HL-60/S4 treated with retinoic acid at 250 ng/mL for 4 days and 3 days (cell line): ENCODE measurements around the gene PLEKHA5.
"Not testable (repeated sequence)": the region's sequence is repeated elsewhere in the genome, so short reads cannot be mapped to it uniquely, and the experiment has no call there.

Experiments
- in situ Hi-C: fragments of 300-500 bp; cut with MboI; formaldehyde crosslinking; loops from 2 replicates; pipeline ENCODE4 v1.7.0; 2022; ENCODE audit warnings: low sequenced_read_pairs

Gene PLEKHA5, protein sequence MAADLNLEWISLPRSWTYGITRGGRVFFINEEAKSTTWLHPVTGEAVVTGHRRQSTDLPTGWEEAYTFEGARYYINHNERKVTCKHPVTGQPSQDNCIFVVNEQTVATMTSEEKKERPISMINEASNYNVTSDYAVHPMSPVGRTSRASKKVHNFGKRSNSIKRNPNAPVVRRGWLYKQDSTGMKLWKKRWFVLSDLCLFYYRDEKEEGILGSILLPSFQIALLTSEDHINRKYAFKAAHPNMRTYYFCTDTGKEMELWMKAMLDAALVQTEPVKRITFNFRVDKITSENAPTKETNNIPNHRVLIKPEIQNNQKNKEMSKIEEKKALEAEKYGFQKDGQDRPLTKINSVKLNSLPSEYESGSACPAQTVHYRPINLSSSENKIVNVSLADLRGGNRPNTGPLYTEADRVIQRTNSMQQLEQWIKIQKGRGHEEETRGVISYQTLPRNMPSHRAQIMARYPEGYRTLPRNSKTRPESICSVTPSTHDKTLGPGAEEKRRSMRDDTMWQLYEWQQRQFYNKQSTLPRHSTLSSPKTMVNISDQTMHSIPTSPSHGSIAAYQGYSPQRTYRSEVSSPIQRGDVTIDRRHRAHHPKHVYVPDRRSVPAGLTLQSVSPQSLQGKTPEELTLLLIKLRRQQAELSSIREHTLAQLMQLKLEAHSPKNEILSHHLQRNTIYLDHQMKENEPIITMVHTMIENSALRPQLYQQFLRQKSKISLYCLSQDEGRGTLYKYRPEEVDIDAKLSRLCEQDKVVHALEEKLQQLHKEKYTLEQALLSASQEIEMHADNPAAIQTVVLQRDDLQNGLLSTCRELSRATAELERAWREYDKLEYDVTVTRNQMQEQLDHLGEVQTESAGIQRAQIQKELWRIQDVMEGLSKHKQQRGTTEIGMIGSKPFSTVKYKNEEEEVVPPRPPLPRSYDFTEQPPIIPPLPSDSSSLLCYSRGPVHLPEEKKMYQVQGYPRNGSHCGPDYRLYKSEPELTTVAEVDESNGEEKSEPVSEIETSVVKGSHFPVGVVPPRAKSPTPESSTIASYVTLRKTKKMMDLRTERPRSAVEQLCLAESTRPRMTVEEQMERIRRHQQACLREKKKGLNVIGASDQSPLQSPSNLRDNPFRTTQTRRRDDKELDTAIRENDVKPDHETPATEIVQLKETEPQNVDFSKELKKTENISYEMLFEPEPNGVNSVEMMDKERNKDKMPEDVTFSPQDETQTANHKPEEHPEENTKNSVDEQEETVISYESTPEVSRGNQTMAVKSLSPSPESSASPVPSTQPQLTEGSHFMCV

DNA sequence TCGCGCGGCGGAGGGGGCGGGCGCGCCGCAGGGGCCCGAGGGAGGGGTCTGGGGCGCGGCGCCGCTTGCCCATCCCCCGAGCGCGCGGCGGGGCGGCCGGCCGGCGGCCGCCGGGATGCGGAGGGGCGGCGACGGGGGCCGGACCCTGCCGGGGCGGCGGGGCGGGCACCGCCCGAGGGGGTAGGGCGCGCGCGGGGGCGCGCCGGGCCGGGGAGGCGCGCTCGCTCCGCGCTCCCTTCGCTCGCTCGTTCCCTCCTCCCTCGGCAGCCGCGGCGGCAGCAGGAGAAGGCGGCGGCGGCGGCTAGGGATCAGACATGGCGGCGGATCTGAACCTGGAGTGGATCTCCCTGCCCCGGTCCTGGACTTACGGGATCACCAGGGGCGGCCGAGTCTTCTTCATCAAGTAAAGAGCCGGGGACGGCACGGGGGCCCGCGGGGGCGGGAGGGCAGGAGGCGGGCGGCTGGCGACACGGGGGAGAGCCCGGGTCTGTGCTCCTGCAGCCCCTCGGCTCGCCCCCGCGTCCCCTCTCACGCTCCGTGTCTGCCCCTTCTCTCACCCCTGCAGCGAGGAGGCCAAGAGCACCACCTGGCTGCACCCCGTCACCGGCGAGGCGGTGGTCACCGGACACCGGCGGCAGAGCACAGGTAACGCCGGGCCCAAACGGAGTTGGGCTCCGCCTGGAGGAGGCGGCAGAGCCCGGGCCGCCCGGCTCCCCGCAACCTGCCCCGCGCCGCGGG lies at the start of gene PLEKHA5:
Gene PLEKHA5, plus strand, starts transcription at position 248 of the 738 bp plus-strand sequence. Its CDS starts 67 bp downstream, at position 315.
- in situ Hi-C loops: no loop called here

DNA sequence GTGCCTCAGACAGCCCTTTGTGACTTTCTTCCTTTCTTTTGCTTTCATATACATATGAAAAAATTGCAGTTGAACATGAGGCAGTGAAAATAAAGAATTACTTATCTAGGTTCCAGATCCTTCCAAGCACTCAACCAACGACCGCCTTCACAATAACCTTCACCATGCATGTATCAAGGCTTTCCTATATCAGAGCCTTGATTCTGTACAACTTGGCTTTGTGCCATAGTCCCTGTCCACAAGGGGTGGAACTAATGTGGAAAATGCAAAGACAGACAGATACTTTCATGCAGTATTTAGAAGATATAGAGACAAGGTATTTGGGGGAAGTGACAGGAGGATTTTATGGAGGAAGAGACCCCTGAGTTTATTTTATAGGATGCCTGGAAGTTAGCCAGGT lies 48.6 kb upstream of the PLEKHA5 start:
- in situ Hi-C loops: no loop called here

DNA sequence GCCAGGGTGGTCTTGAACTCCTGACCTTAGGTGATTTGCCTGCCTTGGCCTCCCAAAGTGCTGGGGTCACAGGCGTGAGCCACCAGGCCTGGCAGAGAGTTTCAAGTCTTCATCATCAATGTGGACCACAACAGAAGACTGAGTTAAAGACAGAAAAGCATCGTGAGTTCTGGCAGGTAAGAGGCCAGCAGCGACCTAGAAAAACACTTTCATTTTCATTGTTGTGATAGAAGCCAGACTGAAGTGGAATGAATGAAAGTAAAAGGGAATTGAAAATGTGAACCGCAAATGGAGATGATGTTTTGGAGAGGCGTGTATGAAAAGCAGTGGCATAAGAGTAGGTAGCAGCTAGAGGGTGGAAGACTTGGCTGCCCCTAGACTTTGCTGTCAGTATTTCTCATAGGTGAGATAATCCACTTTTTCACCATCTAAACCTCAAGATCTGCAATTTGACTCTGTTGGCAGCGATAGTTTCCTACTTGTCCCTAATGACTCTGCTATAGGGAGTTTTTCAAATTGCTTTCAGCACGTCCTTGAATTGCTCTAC lies 47.1 kb upstream of the PLEKHA5 start:
- in situ Hi-C loops: no loop called here

DNA sequence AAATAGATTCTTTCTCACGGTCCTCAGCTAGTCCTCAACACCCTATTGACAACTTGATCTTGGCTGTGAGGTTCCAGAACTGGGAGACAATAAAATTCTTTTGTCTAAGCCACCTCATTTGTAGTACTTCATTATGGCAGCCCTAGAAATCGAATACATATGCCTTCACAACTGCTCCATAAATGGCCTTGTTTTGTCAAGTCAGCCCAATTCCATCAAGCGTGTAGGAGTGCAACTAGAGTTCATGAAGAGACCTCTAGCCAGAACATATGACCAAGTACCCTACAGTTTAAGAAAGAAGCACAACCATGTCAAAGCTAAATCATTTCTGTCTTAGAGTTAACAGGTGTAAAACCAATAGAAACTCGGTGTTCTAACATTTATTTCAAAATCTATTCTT lies 45.0 kb upstream of the PLEKHA5 start:
- in situ Hi-C loops: no loop called here

DNA sequence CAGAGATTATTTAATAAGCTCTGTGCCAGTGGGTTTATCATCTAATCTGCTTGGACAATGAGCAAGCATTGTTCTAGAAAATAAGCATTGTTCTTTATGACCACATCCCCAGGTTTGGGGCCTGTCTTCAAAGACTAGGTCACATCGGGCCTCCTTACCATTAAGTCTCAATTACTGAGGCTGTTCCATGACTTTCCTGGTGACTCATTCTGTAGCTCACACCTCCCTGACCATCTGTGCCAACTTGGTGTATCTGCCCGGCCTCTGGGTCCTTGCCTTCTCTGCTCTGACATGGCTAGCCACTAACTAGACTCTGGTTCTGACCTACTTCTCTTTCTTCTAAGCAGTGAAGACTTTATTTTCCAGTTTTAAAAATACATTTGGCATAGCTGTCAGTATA lies 44.4 kb upstream of the PLEKHA5 start:
- in situ Hi-C loops: no loop called here

DNA sequence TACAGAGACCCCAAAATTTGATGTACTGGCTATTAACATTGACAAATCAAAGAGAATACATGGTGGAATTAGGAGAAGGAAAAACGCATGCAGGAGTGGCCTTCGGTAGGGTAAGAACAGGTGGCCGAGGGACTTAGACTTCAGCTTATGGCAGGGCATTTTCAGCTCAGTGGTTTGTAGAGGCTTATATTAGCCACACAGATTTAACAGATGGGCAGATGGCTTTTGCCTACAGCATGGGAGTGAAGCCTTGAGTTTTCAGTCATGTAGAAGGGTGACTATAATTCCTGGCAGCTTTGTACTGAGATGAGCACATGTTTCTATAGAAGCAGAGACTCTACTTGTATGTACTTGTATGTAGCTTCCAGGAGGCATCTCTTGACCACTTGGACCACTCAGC lies 40.9 kb upstream of the PLEKHA5 start:
- in situ Hi-C loops: no loop called here

DNA sequence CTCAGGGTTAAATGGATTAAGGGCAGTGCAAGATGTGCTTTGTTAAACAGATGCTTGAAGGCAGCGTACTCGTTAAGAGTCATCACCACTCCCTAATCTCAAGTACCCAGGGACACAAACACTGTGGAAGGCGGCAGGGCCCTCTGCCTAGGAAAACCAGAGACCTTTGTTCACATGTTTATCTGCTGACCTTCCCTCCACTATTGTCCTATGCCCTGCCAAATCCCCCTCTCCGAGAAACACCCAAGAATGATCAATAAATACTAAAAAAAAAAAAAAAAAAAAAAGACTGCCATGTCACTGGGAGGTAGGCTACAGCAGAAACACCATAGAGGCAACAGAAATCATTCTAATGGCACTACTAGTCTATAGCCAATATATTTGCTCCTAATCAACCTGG lies 37.1 kb upstream of the PLEKHA5 start:
- in situ Hi-C loops: not testable (repeated sequence)

DNA sequence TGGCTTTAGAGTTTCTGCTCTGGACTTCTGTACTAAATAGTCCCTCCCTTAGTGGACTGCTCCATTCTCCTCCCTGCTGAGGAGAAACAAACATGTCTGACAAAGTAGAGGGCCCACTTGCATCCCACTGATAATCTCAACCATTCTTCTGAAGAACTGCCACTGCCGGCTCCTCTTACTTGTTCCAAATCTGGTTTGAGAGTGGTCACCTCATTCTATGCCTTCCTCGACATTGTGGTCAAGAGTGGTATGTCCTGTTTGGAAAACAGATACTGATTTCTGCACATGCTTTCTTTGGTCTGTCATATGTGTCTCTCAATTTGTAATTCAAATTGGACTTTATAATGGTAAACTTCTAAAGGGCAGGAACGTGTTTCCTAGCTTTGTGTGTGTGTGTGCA lies 36.3 kb upstream of the PLEKHA5 start:
- in situ Hi-C loops: no loop called here

DNA sequence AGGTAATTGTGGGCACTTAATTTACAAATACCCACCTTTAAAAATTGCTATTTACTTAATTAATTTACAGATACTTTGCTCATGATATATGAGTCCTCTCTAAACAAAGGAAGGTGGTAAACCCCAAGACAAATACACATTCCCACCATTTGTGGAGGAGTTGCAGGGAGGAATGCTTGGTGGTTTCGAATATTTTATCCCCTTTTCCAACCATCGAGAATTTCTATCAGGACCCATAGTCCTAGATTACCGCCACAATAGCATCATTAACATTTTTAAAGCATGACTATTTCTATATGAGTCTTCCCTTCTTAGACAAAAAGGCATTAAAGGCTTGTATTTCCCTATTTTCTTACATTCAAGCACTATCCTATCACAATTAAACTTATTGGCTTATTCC lies 34.2 kb upstream of the PLEKHA5 start:
- in situ Hi-C loops: no loop called here

DNA sequence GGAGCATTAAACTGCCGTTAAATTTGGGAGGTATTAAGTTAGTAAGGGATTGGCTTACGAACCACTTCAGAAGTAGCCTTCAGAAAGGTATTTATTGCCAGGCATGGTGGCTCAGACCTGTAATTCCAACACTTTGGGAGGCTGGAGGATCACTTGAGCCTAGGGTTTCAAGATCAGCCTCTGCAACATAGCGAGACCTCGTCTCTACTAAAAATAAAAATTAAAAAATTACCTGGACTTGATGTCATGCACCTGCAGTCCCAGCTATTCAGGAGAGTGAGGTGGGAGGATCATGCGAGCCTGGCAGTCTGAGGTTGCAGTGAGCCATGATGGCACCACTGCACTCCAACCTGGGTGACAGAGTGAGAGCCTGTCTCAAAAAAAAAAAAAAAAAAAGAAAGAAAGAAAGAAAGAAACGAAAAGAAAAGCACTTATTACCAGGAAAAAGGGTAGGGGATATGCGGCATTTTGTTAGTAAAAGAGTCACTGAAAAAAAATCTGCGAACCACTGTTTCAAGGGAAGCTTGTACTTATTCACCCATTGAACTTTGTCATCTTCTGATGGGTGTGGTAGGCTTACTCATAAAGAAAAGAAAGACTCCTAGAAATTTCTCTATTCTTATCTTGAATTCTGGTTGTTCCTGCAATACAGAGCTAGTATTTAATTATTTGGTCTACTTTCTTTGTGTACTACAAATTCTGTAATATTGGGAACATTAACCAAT lies 33.6 kb upstream of the PLEKHA5 start:
- in situ Hi-C loops: no loop called here

DNA sequence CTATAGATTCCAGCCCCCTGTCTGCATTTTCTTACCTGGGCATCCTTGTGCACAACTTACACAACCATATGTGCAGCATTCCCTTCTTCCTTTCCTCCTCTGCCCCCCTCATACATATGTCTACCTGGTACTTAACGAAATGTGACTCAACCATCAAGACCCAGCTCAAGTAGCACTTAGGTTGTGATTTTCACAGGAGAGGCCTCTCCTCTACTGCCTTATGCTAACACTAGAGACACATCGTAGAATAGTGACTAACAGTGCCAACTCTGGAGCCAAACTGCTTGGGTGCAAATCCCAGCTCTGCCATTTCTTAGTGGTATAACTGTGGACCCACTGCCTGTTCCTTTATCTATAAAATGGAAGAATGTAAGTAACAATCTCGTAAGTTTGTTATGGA lies 24.1 kb upstream of the PLEKHA5 start:
- in situ Hi-C loops: no loop called here

DNA sequence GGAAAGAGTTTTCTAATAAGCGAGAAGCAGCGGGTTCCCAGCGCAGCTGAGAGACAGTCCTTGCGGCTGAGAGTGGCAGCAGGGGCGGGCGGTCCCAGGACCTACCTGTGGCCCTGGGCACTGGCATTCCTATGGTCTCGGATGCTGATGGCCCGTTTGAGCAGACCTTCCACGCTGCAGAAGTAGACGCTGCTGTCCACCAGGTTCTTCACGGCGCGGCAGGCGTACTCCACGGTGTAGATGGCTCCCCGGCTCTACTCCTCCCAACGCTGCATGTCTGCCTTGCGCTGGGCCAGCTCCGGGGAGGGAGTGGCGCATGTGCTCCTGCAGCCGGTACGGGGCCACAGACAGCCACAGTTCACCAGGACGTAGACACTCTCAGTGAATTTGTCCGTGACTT lies 21.8 kb upstream of the PLEKHA5 start:
- in situ Hi-C loops: no loop called here

DNA sequence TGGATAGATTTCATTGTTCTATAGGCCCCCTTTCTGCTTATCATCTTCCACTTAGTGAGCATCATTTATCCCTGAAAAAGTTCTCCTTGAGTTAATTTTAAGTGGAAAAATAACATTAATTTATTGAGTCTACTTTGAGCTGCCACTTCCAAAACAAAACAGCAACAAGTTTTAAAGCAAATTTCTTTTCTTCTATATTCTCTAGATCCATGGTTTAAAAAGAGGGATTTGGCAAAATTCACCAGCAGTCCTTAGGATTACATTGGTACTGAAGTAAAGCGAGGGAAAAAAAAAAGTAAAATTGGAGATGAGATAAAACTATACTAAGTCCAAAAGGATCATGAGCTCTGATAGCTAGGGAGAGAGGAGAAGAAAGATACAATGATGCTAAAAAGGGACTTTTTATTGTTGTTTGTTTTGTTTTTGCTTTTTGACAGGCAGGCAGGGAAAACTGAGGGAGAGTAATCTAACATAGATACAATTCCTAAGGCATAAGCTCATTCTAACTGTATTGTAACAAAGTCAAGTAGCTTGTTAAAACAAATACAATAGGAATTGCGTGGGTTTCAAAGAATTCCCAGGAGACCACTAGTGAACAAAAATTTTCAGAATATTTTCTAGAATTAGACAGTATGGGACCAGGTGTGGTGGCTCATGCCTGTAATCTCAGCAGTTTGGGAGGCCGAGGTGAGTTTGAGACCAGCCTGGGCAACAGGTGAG lies 19.2 kb upstream of the PLEKHA5 start:
- in situ Hi-C loops: no loop called here

DNA sequence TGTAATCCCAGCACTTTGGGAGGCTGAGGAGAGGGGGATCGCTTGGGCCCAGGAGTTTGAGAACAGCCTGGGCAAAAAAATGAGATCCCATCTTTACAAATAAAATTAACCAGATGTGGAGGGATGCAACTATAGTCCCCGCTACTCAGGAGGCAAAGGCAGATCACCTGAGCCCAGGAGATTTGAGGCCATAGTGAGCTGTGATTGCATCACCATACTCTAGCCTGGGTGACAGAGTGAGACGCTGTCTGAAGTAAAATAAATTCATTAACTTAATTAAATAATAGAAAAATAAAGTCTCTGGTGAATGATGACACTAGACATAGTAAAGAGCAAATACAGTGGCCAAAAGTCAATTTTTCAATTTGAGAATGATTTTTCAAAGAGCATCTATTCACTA lies 16.1 kb upstream of the PLEKHA5 start:
- in situ Hi-C loops: no loop called here

DNA sequence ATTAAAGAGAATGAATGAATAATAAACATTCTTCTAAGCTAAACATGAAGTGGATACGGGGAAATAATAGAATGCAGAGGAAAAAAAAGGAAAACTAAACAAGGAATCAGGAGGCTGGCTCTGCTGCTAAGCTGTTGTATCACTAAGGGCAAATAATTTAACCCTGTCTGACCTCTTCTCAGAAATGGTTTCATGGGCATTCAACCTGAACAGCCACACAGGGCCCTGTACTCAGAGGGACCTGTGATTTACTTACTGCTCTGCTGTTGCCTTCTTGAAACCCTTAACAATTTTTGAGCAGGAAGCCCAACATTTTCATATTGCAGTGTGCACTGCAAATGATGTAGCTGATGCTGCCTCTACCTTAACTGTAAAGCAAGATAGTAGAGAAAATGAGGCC lies 14.2 kb upstream of the PLEKHA5 start:
- in situ Hi-C loops: no loop called here

DNA sequence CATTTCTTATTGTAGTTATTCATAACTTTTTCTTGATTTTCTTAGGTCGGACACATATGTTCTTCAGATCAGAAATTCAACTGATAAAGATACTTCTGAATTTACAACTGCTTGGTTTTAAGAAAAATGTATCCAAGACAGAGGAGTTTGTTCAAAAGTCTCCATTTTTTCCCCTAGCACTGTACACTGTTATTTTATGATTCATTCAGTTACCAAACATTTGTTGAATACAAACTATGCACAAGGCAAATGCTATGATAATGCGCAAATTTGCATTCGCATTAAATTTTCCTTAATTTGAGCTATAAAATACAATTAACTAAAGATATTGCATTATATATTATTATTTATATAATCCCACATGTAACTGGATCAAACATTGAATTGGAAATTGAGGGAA lies 10.1 kb upstream of the PLEKHA5 start:
- in situ Hi-C loops: no loop called here

DNA sequence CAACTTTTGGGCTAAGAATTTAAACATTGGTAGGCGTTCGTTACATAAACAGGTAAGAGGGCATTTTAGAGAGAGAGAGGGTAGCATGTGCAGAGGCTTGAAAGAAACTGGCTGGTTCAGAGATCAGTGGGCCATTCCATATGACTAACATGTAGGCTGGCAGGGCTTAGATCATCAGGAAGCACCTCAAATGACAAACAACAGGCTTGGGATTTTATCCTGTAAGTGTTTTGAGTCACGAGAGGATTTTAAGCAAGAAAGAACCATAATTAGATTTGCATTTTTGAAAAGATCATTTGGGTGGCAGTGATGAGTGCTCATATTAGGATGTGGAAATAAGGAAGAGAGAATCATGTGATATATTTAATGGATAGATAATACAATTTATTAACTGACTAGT lies 8.7 kb upstream of the PLEKHA5 start:
- in situ Hi-C loops: no loop called here

DNA sequence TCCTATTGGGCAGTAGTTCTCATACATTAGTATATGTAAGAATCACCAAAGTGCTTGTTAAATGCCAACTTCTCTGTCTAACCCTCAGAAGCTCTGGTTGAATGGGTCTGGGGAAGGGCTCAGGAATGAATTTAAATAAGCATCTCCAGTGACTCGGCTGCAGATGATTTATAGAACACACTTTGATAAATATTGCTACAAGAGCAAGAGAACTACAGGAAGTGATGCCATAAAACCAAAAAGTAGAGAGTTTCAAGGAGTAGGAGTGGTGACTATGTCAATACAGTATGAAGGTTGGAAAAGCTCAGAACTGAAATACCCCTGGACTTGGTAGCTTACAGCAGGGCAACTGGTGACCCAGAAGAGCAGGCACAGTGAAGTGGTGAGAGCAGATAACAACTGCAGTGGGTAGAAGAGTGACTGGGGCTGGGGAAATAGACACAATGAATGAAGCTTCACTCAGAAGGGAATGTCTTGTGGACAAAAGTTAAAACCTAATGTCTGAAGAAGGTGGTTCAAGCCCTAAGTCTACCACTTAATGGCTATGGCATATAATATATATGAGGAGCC lies 8.0 kb upstream of the PLEKHA5 start:
- in situ Hi-C loops: no loop called here

DNA sequence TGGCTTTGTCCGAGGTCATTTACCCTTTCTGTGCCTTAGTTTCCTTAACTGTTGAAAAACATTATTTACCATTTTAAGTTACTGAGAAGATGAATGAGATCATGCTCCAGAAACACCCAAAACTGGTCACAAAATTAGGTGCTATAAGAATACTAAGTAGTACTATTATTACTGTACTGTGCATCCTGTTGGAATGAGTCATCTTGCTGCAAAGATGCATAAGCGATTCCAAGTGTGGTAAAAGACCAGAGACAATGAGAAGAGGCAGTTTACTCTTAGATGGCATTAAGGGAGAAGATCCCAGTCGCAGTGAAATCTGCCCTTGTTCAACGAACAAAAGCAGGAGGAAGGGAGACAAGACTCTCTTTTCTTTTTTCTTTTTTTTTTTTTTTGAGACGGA lies 4.2 kb upstream of the PLEKHA5 start:
- in situ Hi-C loops: no loop called here
